ENCODE measurements around the gene ALPP.

GRCh38 chr2:232384466-232384865 lies 5.9 kb downstream of the ALPP start:
- no peak for TF ChIP-seq CTCF (IDR thresholded peaks at IDR 0.05; ENCODE audit: low read length)
- TF ChIP-seq EZH2 (IDR thresholded peaks at IDR 0.05; ENCODE audit: borderline replicate concordance, low read length), result no peak
